A549 treated with Hydrocortisone at 1 μM for 4 hours (cell line): ENCODE measurements around the gene MIX23. TPM values are rescaled to one million over a fixed set of nuclear protein-coding genes. Genes with fewer than 3 reads are reported as not detected.

Experiments used
- total RNA-seq: library from RNA; stranded (reverse); fragments of 200-300 nt; extraction: Qiagen RNA extraction; gene quantifications from 5 replicates; pipeline ENCODE4 v1.2.3, GENCODE V29; 2022

The MIX23 gene
- total RNA-seq, result 47.2 to 63.4 TPM (median 47.6 TPM) in 5 replicates

DNA sequence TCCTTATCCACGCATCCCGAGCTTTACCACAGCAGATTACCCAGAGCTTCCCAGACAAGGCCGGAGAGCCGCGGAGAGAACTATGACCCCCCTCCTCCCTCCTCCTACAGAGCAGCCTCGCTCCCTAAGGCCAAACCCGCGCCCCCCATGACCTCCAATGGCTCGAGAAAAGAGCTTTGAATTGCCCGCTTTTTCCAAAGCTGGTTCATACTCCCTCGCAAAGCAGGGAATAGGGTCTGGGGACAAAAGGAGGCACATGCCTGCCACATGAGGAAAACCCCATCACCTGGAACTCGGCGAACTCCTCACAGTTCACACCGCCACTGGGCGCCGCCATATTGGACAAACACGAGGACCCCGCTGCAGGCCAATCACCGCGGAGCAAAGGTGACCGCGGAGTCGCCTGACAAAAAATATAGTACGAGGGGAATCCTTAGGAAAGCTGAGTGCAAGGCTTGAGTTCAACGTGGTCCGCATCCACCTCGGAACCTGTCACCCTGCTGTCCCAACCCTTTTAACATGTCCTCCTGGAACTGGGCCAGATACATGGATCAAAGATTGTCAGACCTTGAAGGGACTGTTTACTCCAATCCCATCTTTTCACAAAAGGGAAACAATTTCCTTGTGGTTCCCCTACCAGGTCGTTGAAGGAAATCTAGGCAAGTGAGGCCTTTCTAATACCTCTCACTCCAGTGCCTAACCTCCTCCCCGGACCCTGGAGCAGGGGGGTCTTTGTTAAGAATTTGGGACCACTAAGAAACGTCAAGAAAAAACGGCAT lies at the start of gene MIX23:
Gene MIX23, minus strand, starts transcription at position 344 of the 779 bp plus-strand sequence. Its CDS starts 7 bp downstream, at position 337.

DNA sequence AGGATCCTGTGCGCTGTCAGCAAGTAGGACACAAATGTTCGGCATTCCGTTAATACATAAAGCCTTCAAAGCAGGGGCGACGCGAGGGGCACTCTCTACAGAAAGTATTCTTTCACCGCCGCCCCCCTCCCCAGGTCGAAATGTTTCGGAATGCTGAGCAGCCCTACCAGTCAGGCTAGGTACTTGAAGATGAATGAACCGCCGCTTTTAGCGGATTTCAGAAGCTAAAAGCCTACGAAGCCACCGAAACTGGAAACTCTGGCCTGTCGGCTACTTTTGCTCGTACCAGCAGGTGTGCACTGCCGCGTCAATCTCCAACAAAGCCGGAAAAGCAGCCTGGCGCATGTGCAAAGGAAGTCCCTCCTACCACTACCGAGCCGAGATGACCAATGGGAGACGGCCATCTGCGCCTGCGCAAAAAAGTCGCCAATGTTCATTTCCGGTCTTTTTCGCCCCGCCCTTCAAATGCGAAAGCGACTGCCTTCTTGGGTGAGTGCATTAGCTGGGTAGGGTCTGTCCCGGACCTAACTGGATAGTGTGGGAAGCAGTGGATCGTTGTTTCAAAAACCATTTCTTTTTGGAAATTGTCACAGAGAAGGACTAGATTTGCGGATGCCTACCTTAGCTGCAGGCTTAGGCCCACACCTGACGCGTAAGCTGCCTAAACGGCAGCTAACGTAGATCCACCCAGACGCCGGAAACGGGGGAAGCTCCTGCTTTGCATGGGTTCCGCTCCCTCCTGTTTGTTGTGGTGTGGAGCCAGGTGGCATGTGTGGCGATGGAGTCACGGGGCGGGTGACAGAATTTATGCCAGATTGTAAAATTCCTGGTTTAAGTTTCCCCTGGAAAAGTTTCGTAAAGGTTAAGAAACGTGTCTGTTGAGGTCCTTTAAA lies 33.0 kb upstream of the MIX23 start, which contains the start of gene WDR5B:
Gene WDR5B, minus strand, starts transcription at position 301 of the 893 bp plus-strand sequence. CDS start 534 bp downstream, outside the sequence.

GRCh38 chr3:122383771-122384697 lies 1.0 kb upstream of the MIX23 start, which contains the start of gene FAM162A:
Gene FAM162A (plus strand): TSS chr3:122384182. CDS start chr3:122384266, 84 bp downstream.

DNA sequence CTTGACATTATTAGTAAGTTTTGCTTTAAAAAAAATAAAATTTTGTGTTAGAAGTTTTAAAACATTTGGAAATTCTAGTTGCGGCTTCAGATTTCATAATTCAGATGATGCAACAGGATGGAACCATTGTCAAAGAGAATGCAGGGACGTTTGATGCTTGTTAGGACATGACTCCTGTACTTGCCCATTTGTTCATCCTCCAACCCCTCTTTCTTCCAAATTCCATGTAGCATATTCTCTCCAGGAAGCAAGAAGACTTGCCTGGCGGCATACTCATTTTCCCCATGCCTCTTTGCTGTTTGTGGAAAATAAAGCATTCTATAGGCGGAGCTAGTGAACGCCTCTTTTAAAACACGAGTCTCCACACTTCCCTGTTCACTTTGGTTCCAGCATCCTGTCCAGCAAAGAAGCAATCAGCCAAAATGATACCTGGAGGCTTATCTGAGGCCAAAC lies 58.1 kb downstream of the MIX23 start, which contains the start of gene CSTA:
Gene CSTA, plus strand, starts transcription at position 378 of the 453 bp plus-strand sequence. Its CDS starts 45 bp downstream, at position 423.

Other genes starting within 250 kb of the MIX23 start
- not detected in 5 replicates for gene CASR, start 199.6 kb downstream of the MIX23 start, total RNA-seq
- gene CSTA, start 58.0 kb downstream of the MIX23 start, total RNA-seq, result 0.52 to 1.4 TPM (median 0.75 TPM) in 5 replicates
- 28.2 to 35.2 TPM (median 31.9 TPM) in 5 replicates for gene FAM162A, start 951 bp upstream of the MIX23 start, total RNA-seq
- gene WDR5B, start 32.8 kb upstream of the MIX23 start, total RNA-seq, result 2.8 to 3.8 TPM (median 3.6 TPM) in 5 replicates
- gene KPNA1, start 131.7 kb upstream of the MIX23 start, total RNA-seq, result 52.8 to 65.6 TPM (median 62.3 TPM) in 5 replicates
- gene PARP9, start 181.1 kb upstream of the MIX23 start, total RNA-seq, result 5.1 to 7.0 TPM (median 5.8 TPM) in 5 replicates
- gene DTX3L, start 181.1 kb upstream of the MIX23 start, total RNA-seq, result 7.4 to 11.1 TPM (median 7.6 TPM) in 5 replicates
- not detected in 5 replicates for gene PARP15, start 194.4 kb upstream of the MIX23 start, total RNA-seq